GM23338 (cell line): ENCODE results near the gene STIM2.

Source experiments
- EZH2phosphoT487 ChIP-seq: fragments of 200-600 bp; sonication (generic); IDR thresholded peaks from one replicate; pipeline ENCODE4 v1.8.1; 2018; ENCODE audit warnings: antibody characterized with exemption; ENCODE audit not compliant: unreplicated experiment
- JUNB ChIP-seq: IDR thresholded peaks from one replicate; pipeline ENCODE4 v1.6.1; 2016; ENCODE audit warnings: antibody characterized with exemption; ENCODE audit not compliant: unreplicated experiment
- NANOG ChIP-seq: IDR thresholded peaks from 2 replicates; pipeline ENCODE4 v1.6.1; 2016; ENCODE audit warnings: antibody characterized with exemption, borderline replicate concordance
- POLR2AphosphoS5 ChIP-seq: IDR thresholded peaks from 2 replicates; pipeline ENCODE4 v1.6.1; 2016; ENCODE audit warnings: antibody characterized with exemption, low read depth
- TF ChIP-seq, protein P1 (sequence below), 2 experiments: fragments of 200-600 bp in 1 of 2; sonication (generic) in 1 of 2; conservative IDR thresholded peaks; 2 replicates each; pipeline versions ENCODE4 v1.5.1 to v1.6.1; 2016 to 2017; ENCODE audit warnings: antibody characterized with exemption in 2 of 2, low read depth in 2 of 2, mild to moderate bottlenecking in 2 of 2, moderate library complexity in 1 of 2

DNA sequence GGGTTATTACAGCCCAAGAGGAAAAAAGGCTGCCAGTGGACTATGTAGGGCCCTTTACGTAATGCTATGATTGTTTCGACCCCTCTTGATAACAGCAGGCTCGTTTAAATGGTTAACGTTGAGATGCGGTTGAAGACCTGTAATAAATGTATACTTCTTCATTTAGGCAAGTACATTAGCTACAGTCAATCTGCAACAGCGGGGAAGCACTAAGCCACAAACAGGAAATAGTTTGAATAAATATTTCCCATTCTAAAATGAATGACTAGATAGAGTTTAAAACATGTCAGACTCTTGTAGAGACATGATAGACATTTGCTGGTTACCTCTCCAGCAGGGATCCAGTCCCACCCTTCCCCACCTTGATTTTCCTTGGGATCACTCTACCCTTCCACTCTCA lies 38.1 kb upstream of the STIM2 start:
- no peak for TF ChIP-seq POLR2AphosphoS5
- TF ChIP-seq, protein P1, sequence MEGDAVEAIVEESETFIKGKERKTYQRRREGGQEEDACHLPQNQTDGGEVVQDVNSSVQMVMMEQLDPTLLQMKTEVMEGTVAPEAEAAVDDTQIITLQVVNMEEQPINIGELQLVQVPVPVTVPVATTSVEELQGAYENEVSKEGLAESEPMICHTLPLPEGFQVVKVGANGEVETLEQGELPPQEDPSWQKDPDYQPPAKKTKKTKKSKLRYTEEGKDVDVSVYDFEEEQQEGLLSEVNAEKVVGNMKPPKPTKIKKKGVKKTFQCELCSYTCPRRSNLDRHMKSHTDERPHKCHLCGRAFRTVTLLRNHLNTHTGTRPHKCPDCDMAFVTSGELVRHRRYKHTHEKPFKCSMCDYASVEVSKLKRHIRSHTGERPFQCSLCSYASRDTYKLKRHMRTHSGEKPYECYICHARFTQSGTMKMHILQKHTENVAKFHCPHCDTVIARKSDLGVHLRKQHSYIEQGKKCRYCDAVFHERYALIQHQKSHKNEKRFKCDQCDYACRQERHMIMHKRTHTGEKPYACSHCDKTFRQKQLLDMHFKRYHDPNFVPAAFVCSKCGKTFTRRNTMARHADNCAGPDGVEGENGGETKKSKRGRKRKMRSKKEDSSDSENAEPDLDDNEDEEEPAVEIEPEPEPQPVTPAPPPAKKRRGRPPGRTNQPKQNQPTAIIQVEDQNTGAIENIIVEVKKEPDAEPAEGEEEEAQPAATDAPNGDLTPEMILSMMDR (conservative IDR thresholded peaks at IDR 0.05; ENCODE audit: low read depth in 2 of 2): no peak
- no peak for TF ChIP-seq EZH2phosphoT487
- no peak for TF ChIP-seq NANOG
- TF ChIP-seq JUNB: no peak
